ENCODE results near the gene NTMT1.

Gene NTMT1

DNA sequence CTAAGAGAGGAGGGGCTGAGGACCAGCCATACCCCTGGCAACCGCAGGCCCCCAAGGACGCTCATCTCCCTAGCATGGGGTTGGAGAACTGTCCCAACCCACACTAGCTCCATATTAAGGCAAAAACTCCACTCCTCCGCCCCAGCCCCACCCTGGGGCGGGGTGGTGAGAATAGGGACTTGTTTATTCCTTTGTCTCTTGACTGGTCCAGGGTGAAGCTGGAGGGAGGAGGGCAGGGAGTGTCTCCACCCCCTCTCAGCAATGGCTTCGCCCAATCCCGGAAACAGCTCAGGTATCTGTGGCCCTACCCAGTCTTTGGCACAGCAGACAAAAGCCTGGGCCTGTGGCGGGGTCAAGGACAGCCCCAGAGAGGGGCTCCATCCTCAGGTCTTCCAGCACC is 56.4 kb downstream of the NTMT1 start:
- no peak for DNase-seq

DNA sequence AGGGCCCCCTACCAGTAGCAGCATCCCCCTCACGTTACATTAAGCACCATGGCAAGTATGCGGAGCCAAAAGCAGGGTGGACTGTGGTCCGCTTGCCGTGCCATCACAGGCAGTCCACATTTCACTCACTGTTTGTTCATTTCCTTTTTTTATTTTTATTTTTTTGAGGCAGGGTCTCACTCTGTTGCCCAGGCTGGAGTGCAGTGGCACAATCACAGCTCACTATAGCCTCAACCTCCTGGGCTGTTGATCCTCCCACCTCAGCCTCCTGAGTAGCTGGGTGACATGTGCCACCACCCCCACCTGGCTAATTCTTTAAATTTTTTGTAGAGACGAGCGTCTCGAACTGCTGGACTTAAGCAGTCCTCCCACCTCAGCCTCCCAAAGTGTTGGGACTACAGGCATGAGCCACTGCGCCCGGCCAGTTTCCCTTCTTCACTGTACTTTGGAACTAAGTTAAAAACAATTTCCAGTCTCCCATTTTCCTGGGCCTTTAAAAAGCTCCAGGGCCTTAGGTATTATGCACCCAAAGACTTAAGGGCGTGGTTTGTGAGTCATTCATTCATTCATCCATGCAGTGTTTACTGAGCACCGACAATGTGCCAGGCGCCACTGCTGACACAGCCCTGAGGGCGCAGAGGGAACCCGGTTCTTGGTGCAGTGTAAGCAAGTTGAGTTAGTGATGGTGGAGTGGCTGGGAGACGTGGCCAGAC is 59.4 kb downstream of the NTMT1 start:
- no peak for DNase-seq
